BJ (cell line): ENCODE data around the gene B3GAT1. TPM values are rescaled to one million over a fixed set of nuclear protein-coding genes. Genes with fewer than 3 reads are reported as not detected.

ENCODE experiments used
- CTCF ChIA-PET: fragments of 350-600 bp; formaldehyde crosslinking; extraction: SDS; loops from one replicate; lab custom pipeline; 2021; ENCODE audit warnings: antibody characterized with exemption, inconsistent platforms; lab: Yijun Ruan, JAX
- POLR2A ChIA-PET: fragments of 300-600 bp; sonication (Branson Sonifier 250); formaldehyde crosslinking; extraction: SDS; loops from one replicate; lab custom pipeline; 2021; ENCODE audit warnings: antibody characterized with exemption; lab: Charles Lee
- DNase-seq: peaks from one replicate; pipeline ENCODE4 v3.0.0-alpha.2; 2011; ENCODE audit warnings: low read depth
- H3K27me3 ChIP-seq: 2 replicates; pipeline ENCODE4 v1.6.0; 2011; ENCODE audit warnings: low read length; ENCODE audit not compliant: control insufficient read depth, insufficient read depth
- H3K36me3 ChIP-seq: 2 replicates; pipeline ENCODE4 v1.5.1; 2011; ENCODE audit warnings: low read length; ENCODE audit not compliant: control insufficient read depth, insufficient read depth
- H3K4me3 ChIP-seq: 2 replicates; pipeline ENCODE4 v1.5.1; 2011; ENCODE audit warnings: low read depth, mild to moderate bottlenecking, control low read depth, low read length
- CTCF ChIP-seq: IDR thresholded peaks from 2 replicates; pipeline ENCODE4 v1.5.1; 2011; ENCODE audit warnings: low read depth, mild to moderate bottlenecking, control low read depth, inconsistent platforms, low read length, moderate library complexity; ENCODE audit not compliant: insufficient read depth
- polyA plus RNA-seq: library from polyadenylated mRNA; depleted of rRNA; stranded (reverse); fragments of >200 nt; gene quantifications from 2 replicates; pipeline ENCODE4 v1.2.3, GENCODE V29; 2011

Gene B3GAT1
- polyA plus RNA-seq, 1 experiment, result not detected

- CTCF ChIA-PET, result no interaction called here
- POLR2A ChIA-PET, result no interaction called here
- Histone ChIP-seq H3K27me3 (peaks cover 20% of the 10 kb centered on the region), H3K36me3 (no peaks in the 10 kb centered on the region), H3K4me3 (no peak overlapping the region)
- TF ChIP-seq CTCF, result no peak
- no peak for DNase-seq
Measured at GRCh38 chr11:134413043-134413825, 1.2 kb upstream of the B3GAT1 start.

GRCh38 chr11:134410766-134411165, 1.3 kb downstream of the B3GAT1 start:
- ChIA-PET POLR2A (no interaction called here), CTCF (no interaction called here)

GRCh38 chr11:134409552-134410429, 2.3 kb downstream of the B3GAT1 start:
- DNase-seq, result no peak
- CTCF ChIA-PET, result no interaction called here
- Histone ChIP-seq H3K36me3 (no peaks in the 10 kb centered on the region), H3K27me3 (peaks cover 20% of the 10 kb centered on the region), H3K4me3 (no peak overlapping the region)
- POLR2A ChIA-PET, result no interaction called here
- no peak for TF ChIP-seq CTCF

More at GRCh38 chr11:134410766-134411165, 1.3 kb downstream of the B3GAT1 start:
- TF ChIP-seq CTCF, result no peak
- DNase-seq, result no peak
- H3K36me3 ChIP-seq, result no peaks in the 10 kb centered on the region
- peaks cover 20% of the 10 kb centered on the region for H3K27me3 ChIP-seq
- H3K4me3 ChIP-seq, result no peak overlapping the region

- TF ChIP-seq CTCF, result no peak
- POLR2A ChIA-PET, result no interaction called here
- CTCF ChIA-PET, result no interaction called here
- peaks cover 12% of the 10 kb centered on the region for H3K27me3 ChIP-seq
- no peaks in the 10 kb centered on the region for H3K36me3 ChIP-seq
- H3K4me3 ChIP-seq, result no peak overlapping the region
- no peak for DNase-seq
Measured at GRCh38 chr11:134407923-134408322, 4.1 kb downstream of the B3GAT1 start.

- ChIA-PET CTCF (no interaction called here), POLR2A (no interaction called here)
- TF ChIP-seq CTCF, result no peak
- DNase-seq, result no peak
- no peaks in the 10 kb centered on the region for H3K36me3 ChIP-seq
- H3K4me3 ChIP-seq, result no peak overlapping the region
- H3K27me3 ChIP-seq, result peaks cover 11% of the 10 kb centered on the region
Measured at GRCh38 chr11:134407321-134407828, 4.7 kb downstream of the B3GAT1 start.
